Panc1 (cell line): ENCODE data around the gene SDCBP2. TPM values are rescaled to one million over a fixed set of nuclear protein-coding genes. Genes with fewer than 3 reads are reported as not detected.

Source experiments
- ATAC-seq: fragments of 200-7000 bp; cut with Tn5 transposase; 2 replicates; pipeline ENCODE4 v1.9.1; 2020; ENCODE audit warnings: mild to moderate bottlenecking, moderate library complexity
- BruUV-seq: library from RNA; stranded (reverse); fragments of 400-500 nt; replicated peaks from 2 replicates; lab custom pipeline; 2021; lab: Mats Ljungman, UMichigan
- CTCF ChIA-PET: fragments of 300-600 bp; sonication (Branson Sonifier 250); formaldehyde crosslinking; loops from one replicate; lab custom pipeline; 2022; ENCODE audit warnings: antibody characterized with exemption; lab: Charles Lee
- POLR2A ChIA-PET: fragments of 300-600 bp; sonication (Branson Sonifier 250); formaldehyde crosslinking; loops from one replicate; lab custom pipeline; 2022; ENCODE audit warnings: antibody characterized with exemption; lab: Charles Lee
- DNase-seq: peaks from one replicate; pipeline ENCODE4 v3.0.0-alpha.2; 2010; ENCODE audit warnings: low read depth, low spot score
- H3K27ac ChIP-seq: 2 replicates; pipeline ENCODE4 v1.5.1; 2011; ENCODE audit warnings: mild to moderate bottlenecking, low read length, inconsistent platforms
- H3K27me3 ChIP-seq: fragments of 200-500 bp; sonication (Bioruptor generic); 2 replicates; pipeline ENCODE4 v1.6.0; 2014; ENCODE audit warnings: low read length, inconsistent platforms; ENCODE audit not compliant: control insufficient read depth, insufficient read depth
- H3K36me3 ChIP-seq: fragments of 200-500 bp; sonication (Bioruptor generic); 2 replicates; pipeline ENCODE4 v1.5.1; 2014; ENCODE audit warnings: inconsistent platforms, mild to moderate bottlenecking, low read length, moderate library complexity; ENCODE audit not compliant: control insufficient read depth, insufficient read depth
- H3K4me1 ChIP-seq: 2 replicates; pipeline ENCODE4 v1.5.1; 2011; ENCODE audit warnings: inconsistent platforms, mild to moderate bottlenecking, low read length, moderate library complexity; ENCODE audit not compliant: control insufficient read depth, insufficient read depth
- H3K4me3 ChIP-seq, 2 experiments: 2 replicates each; pipeline ENCODE4 v1.5.1; 2011 to 2012; ENCODE audit warnings: low read depth in 2 of 2, low read length in 2 of 2, mild to moderate bottlenecking in 2 of 2, inconsistent platforms in 1 of 2, moderate library complexity in 1 of 2
- H3K9me3 ChIP-seq: fragments of 200-500 bp; sonication (Bioruptor generic); 2 replicates; pipeline ENCODE4 v1.5.1; 2014; ENCODE audit warnings: low read depth, mild to moderate bottlenecking, inconsistent platforms, low read length, moderate library complexity; ENCODE audit not compliant: control insufficient read depth, insufficient read depth
- CTCF ChIP-seq: fragments of 450-650 bp; IDR thresholded peaks from 2 replicates; pipeline ENCODE4 v1.5.1; 2017; ENCODE audit warnings: mild to moderate bottlenecking
- POLR2AphosphoS5 ChIP-seq: IDR thresholded peaks from 2 replicates; pipeline ENCODE4 v1.6.1; 2012; ENCODE audit warnings: mild to moderate bottlenecking, low read depth, low read length, moderate library complexity
- REST ChIP-seq, 2 experiments: IDR thresholded peaks; 2 replicates each; pipeline ENCODE4 v1.6.1; 2011 to 2012; ENCODE audit warnings: low read depth in 2 of 2, control low read depth in 1 of 2, low read length in 1 of 2, mild to moderate bottlenecking in 1 of 2, moderate library complexity in 1 of 2; ENCODE audit not compliant: insufficient read depth in 1 of 2
- SIN3A ChIP-seq: IDR thresholded peaks from 2 replicates; pipeline ENCODE4 v1.6.1; 2012; ENCODE audit warnings: low read depth, mild to moderate bottlenecking, low read length, moderate library complexity, borderline replicate concordance; ENCODE audit not compliant: insufficient read depth
- TCF7L2 ChIP-seq: IDR thresholded peaks from 2 replicates; pipeline ENCODE4 v1.6.1; 2011; ENCODE audit warnings: mild to moderate bottlenecking, low read depth, low read length, inconsistent platforms
- in situ Hi-C: cut with HindIII; loops from 2 replicates; pipeline ENCODE4 v1.10.0; 2016; ENCODE audit warnings: low sequenced_read_pairs, low pct_unique_long_range_greater_than_20kb
- intact Hi-C: fragments of 100-400 bp; cut with micrococcal nuclease; formaldehyde crosslinking; loops from one replicate; pipeline ENCODE4 v1.10.0; 2022; ENCODE audit not compliant: unreplicated experiment
- total RNA-seq: library from RNA; stranded (reverse); gene quantifications from one replicate; pipeline ENCODE4 v1.2.1, GENCODE V29; 2021; ENCODE audit not compliant: unreplicated experiment

Gene SDCBP2
- total RNA-seq, 1 experiment from 2014 or later, result 1.8 TPM

GRCh38 chr20:1317545-1318255 is 11.2 kb downstream of the SDCBP2 start:
- BruUV-seq, result no TSS peak
- POLR2A ChIA-PET, result no interaction called here
- H3K4me3 ChIP-seq, result peak overlapping the region; percentile 5 to 8; a peak in 3 of 4 replicates
- peak overlapping the region; percentile 34; the same call in 1 of the 2 replicates for H3K27ac ChIP-seq
- in situ Hi-C loops, result no loop called here
- no peaks in the 10 kb centered on the region for H3K36me3 ChIP-seq
- TF ChIP-seq SIN3A (no peak), REST (IDR thresholded peaks at IDR 0.05; ENCODE audit: insufficient read depth in 1 of 2, low read depth in 2 of 2, low read length in 1 of 2) (no peak), CTCF (no peak), POLR2AphosphoS5 (no peak), TCF7L2 (no peak)
- no peaks in the 10 kb centered on the region for H3K9me3 ChIP-seq
- H3K27me3 ChIP-seq, result no peaks in the 10 kb centered on the region
- peaks cover 9% of the 10 kb centered on the region; the same call in 1 of the 2 replicates for H3K4me1 ChIP-seq
- DNase-seq, result no peak
- ATAC-seq, result no peak
- intact Hi-C loops, result no loop called here
- CTCF ChIA-PET, result no interaction called here

GRCh38 chr20:1315804-1316203 is 13.1 kb downstream of the SDCBP2 start:
- intact Hi-C loops, result no loop called here
- TF ChIP-seq REST (IDR thresholded peaks at IDR 0.05; ENCODE audit: insufficient read depth in 1 of 2, low read depth in 2 of 2, low read length in 1 of 2), result no peak
- TF ChIP-seq CTCF, result no peak
- no peak for TF ChIP-seq POLR2AphosphoS5
- TF ChIP-seq SIN3A, result no peak
- no peak for TF ChIP-seq TCF7L2
- in situ Hi-C loops, result no loop called here
- Histone ChIP-seq H3K4me1 (peaks cover 9% of the 10 kb centered on the region; the same call in 1 of the 2 replicates), H3K36me3 (no peaks in the 10 kb centered on the region), H3K27ac (no peak overlapping the region), H3K4me3 (no peak overlapping the region), H3K9me3 (no peaks in the 10 kb centered on the region), H3K27me3 (no peaks in the 10 kb centered on the region)
- CTCF ChIA-PET, result no interaction called here
- no peak for DNase-seq
- POLR2A ChIA-PET, result interaction anchor here (0.6 kb wide), 1 partner anchor 145 kb away, joined by 3 read pairs; no protein-coding TSS in a partner anchor
- no TSS peak for BruUV-seq
- no peak for ATAC-seq
